Upper lobe of right lung (tissue), 1 donor: Measurements from ENCODE around the gene RASD2. TPM values are rescaled to one million over a fixed set of nuclear protein-coding genes. Genes with fewer than 3 reads are reported as not detected.

Source experiments
- ATAC-seq: fragments of 200-7000 bp; cut with Tn5 transposase; one replicate; pipeline ENCODE4 v1.9.1; 2020; ENCODE audit warnings: mild to moderate bottlenecking, moderate library complexity
- DNase-seq: peaks from one replicate; pipeline ENCODE4 v3.0.0-alpha.2; 2020
- H3K27ac ChIP-seq: fragments of 200-600 bp; one replicate; pipeline ENCODE4 v1.8.0; 2022
- H3K27me3 ChIP-seq: fragments of 200-600 bp; one replicate; pipeline ENCODE4 v1.8.0; 2022; ENCODE audit warnings: mild to moderate bottlenecking
- H3K36me3 ChIP-seq: fragments of 200-600 bp; one replicate; pipeline ENCODE4 v1.8.0; 2022
- H3K4me1 ChIP-seq: fragments of 200-600 bp; one replicate; pipeline ENCODE4 v1.8.0; 2022
- H3K4me3 ChIP-seq: fragments of 200-600 bp; one replicate; pipeline ENCODE4 v1.8.0; 2022; ENCODE audit warnings: mild to moderate bottlenecking
- H3K9me3 ChIP-seq: fragments of 200-600 bp; one replicate; pipeline ENCODE4 v1.8.0; 2022
- intact Hi-C: fragments of 100-400 bp; cut with DNase I; formaldehyde crosslinking; loops from one replicate; pipeline ENCODE4 v1.11.0; 2022
- total RNA-seq: library from RNA; stranded (reverse); fragmentation: NEBNext Ultra II Directional; extraction: Animal tissue kit (Norgen Biotek cat#: 25700); gene quantifications from one replicate; pipeline ENCODE4 v1.2.1, GENCODE V29; 2021
- TF ChIP-seq, protein P1 (sequence below): fragments of 200-600 bp; IDR thresholded peaks from one replicate; pipeline ENCODE4 v1.8.0; 2022; ENCODE audit warnings: antibody characterized with exemption
- donor health status: DM: no; HTN: yes; CAD: no; lungs with severe emphysema.

Gene RASD2
- total RNA-seq, 1 donor from 2014 or later = 4.1 TPM

DNA sequence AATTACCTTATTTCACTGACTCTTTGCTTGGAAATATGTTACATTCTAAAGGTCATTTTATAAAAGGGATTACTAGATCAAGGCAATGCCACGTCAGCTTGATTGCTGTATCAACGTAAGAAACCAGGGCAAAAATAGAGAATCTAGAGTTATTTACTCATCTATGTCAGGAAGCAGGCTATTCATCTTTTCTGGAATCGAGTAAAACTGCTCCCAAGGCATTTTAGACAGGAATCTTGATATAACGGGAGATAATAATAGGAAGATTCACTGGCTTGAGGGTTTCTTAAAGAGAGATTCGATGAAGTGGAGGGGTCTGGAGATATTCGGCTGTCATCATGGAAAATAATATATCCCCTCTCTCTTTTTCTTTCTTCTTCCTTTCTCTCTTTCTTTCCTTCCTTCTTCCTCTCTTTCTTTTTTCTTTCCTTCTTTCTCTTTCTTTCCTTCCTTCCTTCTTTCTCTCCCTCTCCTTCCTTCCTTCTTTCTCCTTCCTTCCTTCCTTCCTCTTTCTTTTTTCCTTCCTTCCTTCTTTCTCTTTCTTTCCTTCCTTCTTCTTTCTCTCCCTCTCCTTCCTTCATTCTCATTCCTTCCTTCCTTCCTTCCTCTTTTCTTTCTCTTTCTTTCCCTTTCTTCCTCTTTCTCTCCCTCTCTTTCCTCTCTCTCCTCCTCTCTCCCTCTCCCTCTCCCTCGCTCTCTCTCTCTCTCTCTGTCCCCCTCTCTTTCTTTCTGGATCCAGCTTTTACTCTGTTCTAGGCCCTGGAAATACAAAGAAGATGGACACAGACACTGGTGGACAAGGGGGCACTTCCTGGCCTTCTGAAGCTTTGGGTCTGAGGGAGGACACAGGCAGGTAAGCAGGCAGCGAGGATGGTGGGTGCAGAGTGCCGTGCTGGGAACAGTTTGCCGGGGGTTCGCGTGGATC is 18.1 kb upstream of the RASD2 start:
- ATAC-seq = no peak
- TF ChIP-seq, protein P1, sequence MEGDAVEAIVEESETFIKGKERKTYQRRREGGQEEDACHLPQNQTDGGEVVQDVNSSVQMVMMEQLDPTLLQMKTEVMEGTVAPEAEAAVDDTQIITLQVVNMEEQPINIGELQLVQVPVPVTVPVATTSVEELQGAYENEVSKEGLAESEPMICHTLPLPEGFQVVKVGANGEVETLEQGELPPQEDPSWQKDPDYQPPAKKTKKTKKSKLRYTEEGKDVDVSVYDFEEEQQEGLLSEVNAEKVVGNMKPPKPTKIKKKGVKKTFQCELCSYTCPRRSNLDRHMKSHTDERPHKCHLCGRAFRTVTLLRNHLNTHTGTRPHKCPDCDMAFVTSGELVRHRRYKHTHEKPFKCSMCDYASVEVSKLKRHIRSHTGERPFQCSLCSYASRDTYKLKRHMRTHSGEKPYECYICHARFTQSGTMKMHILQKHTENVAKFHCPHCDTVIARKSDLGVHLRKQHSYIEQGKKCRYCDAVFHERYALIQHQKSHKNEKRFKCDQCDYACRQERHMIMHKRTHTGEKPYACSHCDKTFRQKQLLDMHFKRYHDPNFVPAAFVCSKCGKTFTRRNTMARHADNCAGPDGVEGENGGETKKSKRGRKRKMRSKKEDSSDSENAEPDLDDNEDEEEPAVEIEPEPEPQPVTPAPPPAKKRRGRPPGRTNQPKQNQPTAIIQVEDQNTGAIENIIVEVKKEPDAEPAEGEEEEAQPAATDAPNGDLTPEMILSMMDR = no peak

DNA sequence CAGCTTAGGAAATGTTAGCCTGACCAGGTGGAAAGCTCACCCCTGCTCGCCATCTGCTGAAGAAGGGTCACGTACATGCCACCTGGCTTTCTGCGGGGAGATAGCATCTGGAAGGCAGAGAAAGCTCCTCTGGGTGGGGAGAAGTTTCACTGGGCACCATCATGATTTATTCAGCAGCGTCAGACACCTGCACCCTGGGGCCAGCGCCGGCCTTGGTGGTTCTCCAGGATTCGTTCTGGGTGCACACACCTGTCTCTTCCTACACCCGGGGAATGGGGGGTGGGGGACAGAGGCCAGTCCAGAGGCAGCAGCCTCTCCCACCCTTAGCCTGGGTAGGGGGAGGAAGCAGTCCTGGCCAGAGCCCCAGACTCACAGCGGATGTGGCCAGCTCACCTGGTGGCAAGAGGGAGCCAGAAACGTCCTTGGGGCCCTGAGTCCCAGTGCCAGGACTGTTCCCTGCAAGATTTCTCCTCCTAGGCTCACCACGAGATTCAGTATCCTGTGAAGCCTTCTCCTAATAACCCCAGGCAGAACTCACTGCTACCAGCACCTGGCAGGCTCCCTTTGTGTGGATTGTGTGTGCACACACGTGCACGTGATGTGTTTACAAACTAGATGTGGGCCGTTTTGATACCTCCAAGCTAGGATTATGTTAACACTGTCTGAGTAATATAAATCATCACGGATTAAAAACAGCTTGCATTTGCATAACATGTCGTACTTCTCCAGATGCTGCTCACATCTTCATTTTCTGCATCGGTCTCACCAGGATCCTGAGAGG is 17.3 kb upstream of the RASD2 start:
- Histone ChIP-seq H3K9me3 (no peaks in the 10 kb centered on the region), H3K36me3 (no peaks in the 10 kb centered on the region), H3K4me3 (no peak overlapping the region), H3K4me1 (no peaks in the 10 kb centered on the region), H3K27me3 (peaks cover 12% of the 10 kb centered on the region), H3K27ac (no peak overlapping the region)
- intact Hi-C loops = no loop called here
- ATAC-seq (no peak), DNase-seq (no peak)
- TF ChIP-seq, protein P1 = no peak

More for the DNA sequence above, 18.1 kb upstream of the RASD2 start:
- no peak overlapping the region for H3K27ac ChIP-seq
- intact Hi-C loops = no loop called here
- no peaks in the 10 kb centered on the region for H3K36me3 ChIP-seq
- H3K9me3 ChIP-seq = no peaks in the 10 kb centered on the region
- H3K27me3 ChIP-seq = peaks cover 14% of the 10 kb centered on the region
- no peaks in the 10 kb centered on the region for H3K4me1 ChIP-seq
- DNase-seq = no peak
- H3K4me3 ChIP-seq = no peak overlapping the region

GRCh38 chr22:35524966-35525686 is 15.5 kb upstream of the RASD2 start:
- TF ChIP-seq, protein P1 = no peak
- H3K36me3 ChIP-seq = no peaks in the 10 kb centered on the region
- peaks cover 6% of the 10 kb centered on the region for H3K27me3 ChIP-seq
- intact Hi-C loops = no loop called here
- H3K4me1 ChIP-seq = no peaks in the 10 kb centered on the region
- peak; percentile 32 for ATAC-seq
- no peak overlapping the region for H3K27ac ChIP-seq
- H3K9me3 ChIP-seq = no peaks in the 10 kb centered on the region
- no peak for DNase-seq
- H3K4me3 ChIP-seq = no peak overlapping the region

GRCh38 chr22:35525687-35526332 is 14.8 kb upstream of the RASD2 start:
- DNase-seq = no peak
- TF ChIP-seq, protein P1 = no peak
- Histone ChIP-seq H3K27ac (peak overlapping the region; percentile 11), H3K4me3 (no peak overlapping the region), H3K27me3 (no peaks in the 10 kb centered on the region), H3K36me3 (no peaks in the 10 kb centered on the region), H3K4me1 (no peaks in the 10 kb centered on the region), H3K9me3 (no peaks in the 10 kb centered on the region)
- no peak for ATAC-seq
- intact Hi-C loops = no loop called here

DNA sequence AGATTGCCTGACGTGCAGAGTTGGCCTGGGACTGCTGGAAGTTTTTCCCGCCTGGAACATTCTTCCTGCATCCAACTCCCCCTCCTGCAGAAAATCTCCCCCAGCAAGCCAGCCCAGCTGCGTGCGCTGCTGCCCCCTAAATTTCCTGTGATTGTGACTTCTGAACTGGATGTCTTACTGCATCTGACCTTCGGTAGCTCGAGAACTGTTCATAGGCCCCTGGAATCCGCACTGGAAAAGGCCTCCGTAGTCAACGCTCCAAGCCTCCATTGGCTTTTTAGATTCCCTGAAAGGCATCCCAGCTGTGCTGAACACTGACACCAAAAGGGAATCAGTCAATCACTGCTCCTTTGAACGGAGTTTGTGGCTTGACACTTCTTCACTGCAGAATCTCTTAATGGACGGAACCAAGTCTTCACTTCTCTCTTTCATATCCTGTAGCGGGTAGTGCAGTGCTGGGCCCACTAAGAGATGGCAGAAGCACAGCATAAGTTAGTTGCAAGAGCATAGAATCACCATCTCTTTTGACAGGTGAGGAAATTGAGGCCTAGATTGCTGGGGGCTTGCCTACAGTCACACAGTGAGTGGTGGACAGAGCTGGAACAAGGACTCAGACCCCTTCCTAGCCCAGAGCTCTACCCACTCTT is 14.2 kb upstream of the RASD2 start:
- Histone ChIP-seq H3K27me3 (no peaks in the 10 kb centered on the region), H3K36me3 (no peaks in the 10 kb centered on the region), H3K4me3 (no peak overlapping the region), H3K9me3 (no peaks in the 10 kb centered on the region), H3K4me1 (no peaks in the 10 kb centered on the region), H3K27ac (peak overlapping the region; percentile 11)
- intact Hi-C loops = no loop called here
- TF ChIP-seq, protein P1 = no peak
- no peak for ATAC-seq
- DNase-seq = no peak
